GM20000 (cell line): Measurements from ENCODE around the gene SH3RF3.

Source experiments
- DNase-seq: peaks from one replicate; pipeline ENCODE4 v3.0.0; 2012; ENCODE audit warnings: low spot score
- CTCF ChIP-seq: IDR thresholded peaks from 2 replicates; pipeline ENCODE4 v1.5.1; 2012; ENCODE audit warnings: mild to moderate bottlenecking, control low read depth; ENCODE audit errors: extremely low read depth, missing control alignments

SH3RF3 gene

GRCh38 chr2:109188898-109189297 is 59.9 kb downstream of the SH3RF3 start:
- no peak for DNase-seq
- no peak for TF ChIP-seq CTCF

- TF ChIP-seq CTCF, result no peak
- DNase-seq, result no peak
These were observed 60.7 kb downstream of the SH3RF3 start for GRCh38 chr2:109189751-109190150.

GRCh38 chr2:109193807-109194619 is 65.0 kb downstream of the SH3RF3 start:
- no peak for DNase-seq
- no peak for TF ChIP-seq CTCF

GRCh38 chr2:109194620-109194937 is 65.6 kb downstream of the SH3RF3 start:
- DNase-seq, result no peak
- no peak for TF ChIP-seq CTCF

GRCh38 chr2:109195193-109196045 is 66.4 kb downstream of the SH3RF3 start:
- no peak for TF ChIP-seq CTCF

GRCh38 chr2:109196081-109196875 is 67.3 kb downstream of the SH3RF3 start:
- TF ChIP-seq CTCF, result no peak
- no peak for DNase-seq

More at GRCh38 chr2:109195193-109196045, 66.4 kb downstream of the SH3RF3 start:
- no peak for DNase-seq
